GM23338 (cell line): ENCODE data around the gene NKX2-4.

Experiments used
- CTCF ChIP-seq, 2 experiments: fragments of 200-600 bp in 1 of 2; sonication (generic) in 1 of 2; conservative IDR thresholded peaks; 2 replicates each; pipeline versions ENCODE4 v1.5.1 to v1.6.1; 2016 to 2017; ENCODE audit warnings: antibody characterized with exemption in 2 of 2, low read depth in 2 of 2, mild to moderate bottlenecking in 2 of 2, moderate library complexity in 1 of 2
- EZH2 ChIP-seq: fragments of 200-600 bp; sonication (generic); IDR thresholded peaks from one replicate; pipeline ENCODE4 v1.8.0; 2017; ENCODE audit warnings: antibody characterized with exemption, mild to moderate bottlenecking, low read depth; ENCODE audit not compliant: unreplicated experiment

- TF ChIP-seq CTCF (conservative IDR thresholded peaks at IDR 0.05; ENCODE audit: low read depth in 2 of 2) (no peak), EZH2 (no peak)
Measured at GRCh38 chr20:21395051-21395665, 2.2 kb downstream of the NKX2-4 start.
